BJ (cell line): ENCODE results near the gene SLC38A7. TPM values are rescaled to one million over a fixed set of nuclear protein-coding genes. Genes with fewer than 3 reads are reported as not detected.
A peak's percentile ranks its signal among the peaks of the same experiment; 100 is the strongest.

ENCODE experiments used
- CTCF ChIA-PET: fragments of 350-600 bp; formaldehyde crosslinking; extraction: SDS; loops from one replicate; lab custom pipeline; 2021; ENCODE audit warnings: antibody characterized with exemption, inconsistent platforms; lab: Yijun Ruan, JAX
- POLR2A ChIA-PET: fragments of 300-600 bp; sonication (Branson Sonifier 250); formaldehyde crosslinking; extraction: SDS; loops from one replicate; lab custom pipeline; 2021; ENCODE audit warnings: antibody characterized with exemption; lab: Charles Lee
- DNase-seq: peaks from one replicate; pipeline ENCODE4 v3.0.0-alpha.2; 2011; ENCODE audit warnings: low read depth
- H3K27me3 ChIP-seq: 2 replicates; pipeline ENCODE4 v1.6.0; 2011; ENCODE audit warnings: low read length; ENCODE audit not compliant: control insufficient read depth, insufficient read depth
- H3K36me3 ChIP-seq: 2 replicates; pipeline ENCODE4 v1.5.1; 2011; ENCODE audit warnings: low read length; ENCODE audit not compliant: control insufficient read depth, insufficient read depth
- H3K4me3 ChIP-seq: 2 replicates; pipeline ENCODE4 v1.5.1; 2011; ENCODE audit warnings: low read depth, mild to moderate bottlenecking, control low read depth, low read length
- CTCF ChIP-seq: IDR thresholded peaks from 2 replicates; pipeline ENCODE4 v1.5.1; 2011; ENCODE audit warnings: low read depth, mild to moderate bottlenecking, control low read depth, inconsistent platforms, low read length, moderate library complexity; ENCODE audit not compliant: insufficient read depth
- polyA plus RNA-seq: library from polyadenylated mRNA; depleted of rRNA; stranded (reverse); fragments of >200 nt; gene quantifications from 2 replicates; pipeline ENCODE4 v1.2.3, GENCODE V29; 2011

The SLC38A7 gene
- polyA plus RNA-seq, 1 experiment, result 24.1 TPM

GRCh38 chr16:58629733-58630640 lies 54.6 kb downstream of the SLC38A7 start, which contains the start of gene CNOT1:
TSS of gene CNOT1 (minus strand) at chr16:58629826. CDS start at chr16:58599337, 30,489 bp downstream.
- ChIA-PET POLR2A (no interaction called here), CTCF (no interaction called here)
- Histone ChIP-seq H3K4me3 (peak within 1 kb of the TSS; percentile 98), H3K27me3 (no peaks in the 10 kb centered on the region), H3K36me3 (no peaks in the 10 kb centered on the region)
- TF ChIP-seq CTCF, result no peak
- peak; percentile 98 for DNase-seq

GRCh38 chr16:58628845-58629732 lies 55.5 kb downstream of the SLC38A7 start:
- TF ChIP-seq CTCF, result no peak
- no peak for DNase-seq
- ChIA-PET POLR2A (interaction anchor here (0.5 kb wide), 1 partner anchor 106 kb away, joined by 5 read pairs; no protein-coding TSS in a partner anchor), CTCF (interaction anchor here (0.5 kb wide), 1 partner anchor 1334 kb away, joined by 8 read pairs; no protein-coding TSS in a partner anchor)
- Histone ChIP-seq H3K36me3 (peaks cover under 1% of the 10 kb centered on the region; the same call in 1 of the 2 replicates), H3K4me3 (peak overlapping the region; percentile 98), H3K27me3 (no peaks in the 10 kb centered on the region)

GRCh38 chr16:58624209-58624608 lies 60.4 kb downstream of the SLC38A7 start:
- DNase-seq, result no peak
- ChIA-PET CTCF (no interaction called here), POLR2A (no interaction called here)
- H3K27me3 ChIP-seq, result no peaks in the 10 kb centered on the region
- H3K36me3 ChIP-seq, result peaks cover 7% of the 10 kb centered on the region
- H3K4me3 ChIP-seq, result no peak overlapping the region
- TF ChIP-seq CTCF, result no peak

- POLR2A ChIA-PET, result no interaction called here
- DNase-seq, result no peak
- no peak for TF ChIP-seq CTCF
- peaks cover 10% of the 10 kb centered on the region for H3K36me3 ChIP-seq
- no peak overlapping the region for H3K4me3 ChIP-seq
- no peaks in the 10 kb centered on the region for H3K27me3 ChIP-seq
- CTCF ChIA-PET, result interaction anchor here (0.6 kb wide), 1 partner anchor 84 kb away, joined by 3 read pairs; no protein-coding TSS in a partner anchor
Observed at GRCh38 chr16:58620396-58620795, 64.2 kb downstream of the SLC38A7 start.
